Mammary epithelial cell (primary cell): Measurements from ENCODE around the gene ULK1.

Source experiments
- EZH2 ChIP-seq: IDR thresholded peaks from 2 replicates; pipeline ENCODE4 v1.6.1; 2012; ENCODE audit warnings: low read length, inconsistent platforms, borderline replicate concordance
- TF ChIP-seq, protein P1 (sequence below), 2 donors: IDR thresholded peaks in 1 of 2; conservative IDR thresholded peaks in 1 of 2; 2 replicates each; pipeline ENCODE4 v1.5.1; 2011 to 2012; ENCODE audit warnings: inconsistent platforms in 2 of 2, low read length in 2 of 2, mild to moderate bottlenecking in 2 of 2, control low read depth in 1 of 2, low read depth in 1 of 2; ENCODE audit not compliant: insufficient read depth in 1 of 2; ENCODE audit errors: extremely low read depth in 1 of 2

- TF ChIP-seq, protein P1, sequence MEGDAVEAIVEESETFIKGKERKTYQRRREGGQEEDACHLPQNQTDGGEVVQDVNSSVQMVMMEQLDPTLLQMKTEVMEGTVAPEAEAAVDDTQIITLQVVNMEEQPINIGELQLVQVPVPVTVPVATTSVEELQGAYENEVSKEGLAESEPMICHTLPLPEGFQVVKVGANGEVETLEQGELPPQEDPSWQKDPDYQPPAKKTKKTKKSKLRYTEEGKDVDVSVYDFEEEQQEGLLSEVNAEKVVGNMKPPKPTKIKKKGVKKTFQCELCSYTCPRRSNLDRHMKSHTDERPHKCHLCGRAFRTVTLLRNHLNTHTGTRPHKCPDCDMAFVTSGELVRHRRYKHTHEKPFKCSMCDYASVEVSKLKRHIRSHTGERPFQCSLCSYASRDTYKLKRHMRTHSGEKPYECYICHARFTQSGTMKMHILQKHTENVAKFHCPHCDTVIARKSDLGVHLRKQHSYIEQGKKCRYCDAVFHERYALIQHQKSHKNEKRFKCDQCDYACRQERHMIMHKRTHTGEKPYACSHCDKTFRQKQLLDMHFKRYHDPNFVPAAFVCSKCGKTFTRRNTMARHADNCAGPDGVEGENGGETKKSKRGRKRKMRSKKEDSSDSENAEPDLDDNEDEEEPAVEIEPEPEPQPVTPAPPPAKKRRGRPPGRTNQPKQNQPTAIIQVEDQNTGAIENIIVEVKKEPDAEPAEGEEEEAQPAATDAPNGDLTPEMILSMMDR (conservative IDR thresholded peaks at IDR 0.05 in 1 of 2, IDR thresholded peaks at IDR 0.05 in 1 of 2; ENCODE audit: extremely low read depth in 1 of 2, insufficient read depth in 1 of 2, low read depth in 1 of 2, low read length in 2 of 2) = no peak
- no peak for TF ChIP-seq EZH2
Observed at GRCh38 chr12:131854861-131855476, 39.5 kb upstream of the ULK1 start.
